Spleen (tissue), 11 donors: Measurements from ENCODE around the gene C9orf78. TPM values are rescaled to one million over a fixed set of nuclear protein-coding genes. Genes with fewer than 3 reads are reported as not detected.

ENCODE experiments used
- DNase-seq: peaks from one replicate; pipeline ENCODE4 v3.0.0-alpha.2; 2020
- H3K27ac ChIP-seq, 8 donors: fragments of 200-600 bp; sonication (generic) in 7 of 8; 1 replicate in 4 of 8; 2 replicates in 4 of 8; pipeline versions ENCODE4 v1.5.0 to v1.8.0; 2016 to 2021; ENCODE audit warnings: inconsistent platforms in 4 of 8, mild to moderate bottlenecking in 4 of 8, moderate library complexity in 1 of 8
- H3K27me3 ChIP-seq, 7 donors: fragments of 200-600 bp; sonication (generic) in 6 of 7; replicated peaks in 1 of 7; 1 replicate in 4 of 7; 2 replicates in 3 of 7; pipeline versions ENCODE4 v1.5.0 to v1.8.0; 2016 to 2021; ENCODE audit warnings: inconsistent platforms in 3 of 7, mild to moderate bottlenecking in 1 of 7
- H3K36me3 ChIP-seq, 6 donors: fragments of 200-600 bp; sonication (generic) in 5 of 6; 1 replicate in 4 of 6; 2 replicates in 2 of 6; pipeline versions ENCODE4 v1.5.0 to v1.8.0; 2016 to 2021; ENCODE audit warnings: inconsistent platforms in 2 of 6
- H3K4me1 ChIP-seq, 6 donors: fragments of 200-600 bp; sonication (generic) in 5 of 6; 1 replicate in 3 of 6; 2 replicates in 3 of 6; pipeline versions ENCODE4 v1.5.0 to v1.8.0; 2016 to 2021; ENCODE audit warnings: inconsistent platforms in 3 of 6
- H3K4me3 ChIP-seq, 8 donors: fragments of 200-600 bp; sonication (generic) in 7 of 8; 1 replicate in 4 of 8; 2 replicates in 4 of 8; pipeline versions ENCODE4 v1.5.0 to v1.8.0; 2016 to 2021; ENCODE audit warnings: inconsistent platforms in 4 of 8, mild to moderate bottlenecking in 4 of 8, moderate library complexity in 2 of 8
- H3K9me3 ChIP-seq, 8 donors: fragments of 200-600 bp; sonication (generic) in 7 of 8; 1 replicate in 4 of 8; 2 replicates in 4 of 8; pipeline versions ENCODE4 v1.5.0 to v1.8.0; 2016 to 2021; ENCODE audit warnings: inconsistent platforms in 4 of 8
- CTCF ChIP-seq, 11 experiments: fragments of 200-600 bp in 7 of 11; fragments of 450-650 bp in 4 of 11; sonication (generic) in 4 of 11; IDR thresholded peaks in 8 of 11; conservative IDR thresholded peaks in 3 of 11; 1 replicate in 7 of 11; 2 replicates in 4 of 11; pipeline versions ENCODE4 v1.4.0 to v1.8.0; 2016 to 2021; ENCODE audit warnings: antibody characterized with exemption in 11 of 11, inconsistent platforms in 4 of 11, mild to moderate bottlenecking in 1 of 11
- POLR2A ChIP-seq, 3 donors: fragments of 450-650 bp; IDR thresholded peaks; one replicate each; pipeline ENCODE4 v1.5.1; 2017; ENCODE audit warnings: antibody characterized with exemption in 3 of 3, mild to moderate bottlenecking in 1 of 3
- POLR2AphosphoS5 ChIP-seq, 3 donors: sonication (generic); formaldehyde crosslinking; IDR thresholded peaks; one replicate each; pipeline ENCODE4 v1.5.1; 2017; ENCODE audit warnings: antibody characterized with exemption in 3 of 3
- WGBS, 5 donors: extraction: QIAGEN DNeasy Blood & Tissue Kit in 3 of 5; methylation state at CpG; one replicate each; pipeline versions ENCODE4 v1.1.5 to v1.1.7; 2013 to 2018; 5-methylcytosine and 5-hydroxymethylcytosine counted together
- intact Hi-C: fragments of 100-400 bp; cut with DNase I; formaldehyde crosslinking; loops from one replicate; pipeline ENCODE4 v1.15.0; 2023; ENCODE audit warnings: low total_unique reads
- polyA plus RNA-seq, 3 donors: library from polyadenylated mRNA; stranded (reverse); fragments of 200-250 nt; gene quantifications; one replicate each; pipeline ENCODE4 v1.2.1, GENCODE V29; 2013
- total RNA-seq, 7 donors: library from RNA; depleted of rRNA in 3 of 7; stranded (reverse); fragments of >200 nt in 3 of 7; fragmentation: NEBNext Ultra II Directional in 4 of 7; extraction: Animal tissue kit (Norgen Biotek cat#: 25700) in 4 of 7; gene quantifications; one replicate each; pipeline versions ENCODE4 v1.1.0 to v1.2.1, GENCODE V29; 2016 to 2021
- donor health status: healthy with polysubstance abuse.
- donor health status: DM: no; HTN: no; CAD: no; lungs with moderate emphysema.
- donor health status: DM: no; HTN: no; CAD: no.
- donor health status: Bipolar disorder and iron deficiency.
- donor health status: healthy.
- donor health status: DM: no; HTN: no; CAD: no.
- donor health status: DM: yes; HTN: yes; CAD: no.

The C9orf78 gene
- total and polyA plus RNA-seq, 10 donors: 35.6 to 105 (median 48.7) TPM

GRCh38 chr9:129783516-129784361 is 51.3 kb downstream of the C9orf78 start:
- Histone ChIP-seq H3K27ac (no peak overlapping the region), H3K36me3 (no peaks in the 10 kb centered on the region), H3K4me3 (no peak overlapping the region), H3K27me3 (peaks cover 0 to 20% (median 0%) of the 10 kb centered on the region in 7 donors), H3K4me1 (peaks cover 0 to 13% (median 8%) of the 10 kb centered on the region in 6 donors), H3K9me3 (no peaks in the 10 kb centered on the region)
- intact Hi-C loops: loop anchor here (2.0 to 10.0 kb wide), 3 partner anchors 45 to 651 kb away; partner anchors contain the start of gene ASB6
- peak; percentile 84 for DNase-seq
- WGBS, 5 donors: 35 to 42% (median 37%) methylated on average over 14 of the region's 14 CpGs
- no peak for TF ChIP-seq POLR2AphosphoS5 (IDR thresholded peaks at IDR 0.05)
- TF ChIP-seq POLR2A (IDR thresholded peaks at IDR 0.05): no peak
- peak; percentile 86 to 99 (median 93) for TF ChIP-seq CTCF (IDR thresholded peaks at IDR 0.05 in 8 of 11, conservative IDR thresholded peaks at IDR 0.05 in 3 of 11)

- Histone ChIP-seq H3K27ac (no peak overlapping the region), H3K36me3 (no peaks in the 10 kb centered on the region), H3K27me3 (peaks cover 0 to 7% (median 0%) of the 10 kb centered on the region in 7 donors), H3K9me3 (no peaks in the 10 kb centered on the region), H3K4me3 (no peak overlapping the region), H3K4me1 (peaks cover 8 to 29% (median 22%) of the 10 kb centered on the region in 6 donors)
- TF ChIP-seq CTCF (IDR thresholded peaks at IDR 0.05 in 8 of 11, conservative IDR thresholded peaks at IDR 0.05 in 3 of 11) (no peak), POLR2AphosphoS5 (IDR thresholded peaks at IDR 0.05) (no peak), POLR2A (IDR thresholded peaks at IDR 0.05) (no peak)
- WGBS, 5 donors: 77 to 88% (median 83%) methylated on average over 5 of the region's 5 CpGs
- no peak for DNase-seq
- intact Hi-C loops: loop anchor here (2.0 to 10.0 kb wide), 3 partner anchors 43 to 650 kb away; partner anchors contain the start of gene ASB6
These were observed 53.1 kb downstream of the C9orf78 start for GRCh38 chr9:129781981-129782380.

DNA sequence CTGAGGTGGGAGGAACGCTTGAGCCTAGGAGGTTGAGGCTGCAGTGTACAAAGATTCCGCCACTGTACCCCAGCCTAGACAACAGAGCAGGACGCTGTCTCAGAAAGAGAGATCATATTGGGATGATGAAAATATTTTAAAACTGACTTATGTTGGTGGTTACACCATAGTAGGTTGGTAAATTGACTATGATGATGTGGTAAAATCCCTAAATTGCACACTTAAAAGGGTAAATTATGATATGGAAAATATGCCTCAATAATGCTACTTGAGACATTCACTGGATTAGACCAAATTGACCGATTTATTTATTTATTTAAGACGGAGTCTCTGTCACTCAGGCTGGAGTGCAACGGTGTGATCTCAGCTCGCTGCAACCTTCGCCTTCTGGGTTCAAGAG is 53.9 kb downstream of the C9orf78 start:
- DNase-seq: no peak
- Histone ChIP-seq H3K4me3 (no peak overlapping the region), H3K36me3 (no peaks in the 10 kb centered on the region), H3K9me3 (no peaks in the 10 kb centered on the region), H3K27ac (no peak overlapping the region), H3K4me1 (peaks cover 11 to 35% (median 29%) of the 10 kb centered on the region in 6 donors), H3K27me3 (peaks cover 0 to 8% (median 0%) of the 10 kb centered on the region in 7 donors)
- WGBS, 5 donors: 75 to 86% (median 80%) methylated on average over 8 of the region's 8 CpGs
- no peak for TF ChIP-seq POLR2A (IDR thresholded peaks at IDR 0.05)
- TF ChIP-seq POLR2AphosphoS5 (IDR thresholded peaks at IDR 0.05): no peak
- TF ChIP-seq CTCF (IDR thresholded peaks at IDR 0.05 in 8 of 11, conservative IDR thresholded peaks at IDR 0.05 in 3 of 11): no peak
- intact Hi-C loops: loop anchor here (5.0 to 10.0 kb wide), 2 partner anchors 136 to 649 kb away; partner anchors contain the start of gene ASB6
